Activated T-cell treated with anti-CD3 and anti-CD28 coated beads, Interleukin-2, amount 50 U/mL, for 4 hours (primary cell): ENCODE measurements around the gene RNF126. TPM values are rescaled to one million over a fixed set of nuclear protein-coding genes. Genes with fewer than 3 reads are reported as not detected.

Experiments
- ATAC-seq, 2 donors: fragments of 200-7000 bp; cut with Tn5 transposase; one replicate each; pipeline ENCODE4 v1.10.0; 2021
- DNase-seq: peaks from one replicate; pipeline ENCODE4 v3.0.0-alpha.2; 2020
- H3K27me3 Mint-ChIP-seq: one replicate; pipeline ENCODE4 v1.8.0; 2021; ENCODE audit warnings: low read depth, mixed read lengths
- H3K36me3 Mint-ChIP-seq: one replicate; pipeline ENCODE4 v1.8.0; 2022; ENCODE audit warnings: mixed read lengths; ENCODE audit not compliant: insufficient read depth
- H3K4me1 Mint-ChIP-seq: one replicate; pipeline ENCODE4 v1.8.0; 2021; ENCODE audit warnings: low read depth, mixed read lengths
- H3K4me3 Mint-ChIP-seq: one replicate; pipeline ENCODE4 v1.8.0; 2021; ENCODE audit warnings: mild to moderate bottlenecking, moderate library complexity, mixed read lengths
- H3K9me3 Mint-ChIP-seq: one replicate; pipeline ENCODE4 v1.8.0; 2021; ENCODE audit warnings: mixed read lengths
- total RNA-seq, 3 donors: library from RNA; stranded (reverse); gene quantifications; one replicate each; pipeline ENCODE4 v1.2.1, GENCODE V29; 2021

RNF126 gene
- total RNA-seq, 3 donors from 2014 or later, result 144 to 162 (median 147) TPM

DNA sequence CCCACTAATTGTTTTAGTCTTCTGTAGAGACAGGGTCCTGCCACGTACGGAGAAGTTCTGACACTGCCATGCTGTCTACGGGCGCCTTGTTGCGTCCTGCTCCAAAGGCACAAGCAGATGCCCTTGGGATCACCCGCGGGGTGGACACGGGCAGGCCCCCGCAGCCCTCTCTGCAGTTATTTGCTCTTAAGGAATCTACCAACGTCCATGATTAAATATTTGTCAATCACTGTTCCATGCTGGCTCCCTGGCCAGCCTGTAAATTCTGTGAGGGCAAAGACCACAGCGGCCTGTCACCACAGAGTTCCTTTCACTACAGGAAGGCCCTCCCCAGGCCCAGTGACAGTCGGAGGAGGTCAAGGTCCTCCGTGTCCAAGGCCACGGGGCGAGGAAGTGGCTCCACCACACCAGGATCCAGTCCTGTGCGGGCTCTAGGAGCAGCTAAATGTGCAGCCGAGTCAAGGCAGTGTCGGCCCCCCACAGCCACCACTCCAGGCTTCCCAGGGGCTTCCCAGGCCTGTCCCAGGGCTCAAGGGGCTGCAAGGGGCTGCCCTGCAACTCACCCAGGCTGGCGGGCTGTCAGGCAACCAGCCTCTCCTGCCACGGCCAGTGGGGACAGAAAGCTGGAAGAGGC, 2.1 kb downstream of the RNF126 start:
- H3K4me3 Mint-ChIP-seq, result peak overlapping the region; percentile 96
- H3K9me3 Mint-ChIP-seq, result no peaks in the 10 kb centered on the region
- peaks cover 52% of the 10 kb centered on the region for H3K4me1 Mint-ChIP-seq
- H3K36me3 Mint-ChIP-seq, result peaks cover 3% of the 10 kb centered on the region
- no peak for ATAC-seq
- no peaks in the 10 kb centered on the region for H3K27me3 Mint-ChIP-seq
- DNase-seq, result no peak

GRCh38 chr19:658916-659839, 3.8 kb downstream of the RNF126 start:
- H3K4me1 Mint-ChIP-seq, result peaks cover 57% of the 10 kb centered on the region
- no peaks in the 10 kb centered on the region for H3K27me3 Mint-ChIP-seq
- ATAC-seq (no peak), DNase-seq (peak; percentile 50)
- H3K9me3 Mint-ChIP-seq, result no peaks in the 10 kb centered on the region
- H3K36me3 Mint-ChIP-seq, result peaks cover 9% of the 10 kb centered on the region
- peak overlapping the region; percentile 96 for H3K4me3 Mint-ChIP-seq

- DNase-seq, result no peak
- H3K27me3 Mint-ChIP-seq, result no peaks in the 10 kb centered on the region
- peaks cover 56% of the 10 kb centered on the region for H3K4me1 Mint-ChIP-seq
- peak overlapping the region; percentile 50 for H3K4me3 Mint-ChIP-seq
- no peak for ATAC-seq
- H3K9me3 Mint-ChIP-seq, result no peaks in the 10 kb centered on the region
- H3K36me3 Mint-ChIP-seq, result peaks cover 10% of the 10 kb centered on the region
Measured at GRCh38 chr19:658059-658839, 4.8 kb downstream of the RNF126 start.

DNA sequence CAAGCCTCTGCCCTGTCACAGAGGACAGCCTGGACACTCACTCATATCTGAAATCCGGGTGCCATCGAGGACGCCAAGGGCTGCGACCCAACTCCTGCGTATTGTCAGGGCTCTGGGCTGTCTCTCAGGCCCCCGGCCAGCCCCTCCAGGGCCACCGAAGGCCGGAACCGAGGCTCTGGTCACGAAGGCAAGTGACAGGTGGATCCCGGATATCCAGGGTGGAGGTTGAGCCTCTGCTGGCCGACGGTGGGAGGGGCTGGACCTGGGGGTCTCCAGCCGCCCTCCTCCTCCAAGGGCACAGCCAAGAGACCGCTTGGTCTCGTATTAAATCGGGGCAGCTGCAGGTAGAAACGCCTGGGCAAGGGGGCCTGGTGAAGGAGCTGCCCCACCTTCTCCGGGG, 5.4 kb downstream of the RNF126 start:
- no peaks in the 10 kb centered on the region for H3K27me3 Mint-ChIP-seq
- ATAC-seq (no peak), DNase-seq (no peak)
- peaks cover 10% of the 10 kb centered on the region for H3K36me3 Mint-ChIP-seq
- no peak overlapping the region for H3K4me3 Mint-ChIP-seq
- H3K9me3 Mint-ChIP-seq, result no peaks in the 10 kb centered on the region
- H3K4me1 Mint-ChIP-seq, result peaks cover 56% of the 10 kb centered on the region

DNA sequence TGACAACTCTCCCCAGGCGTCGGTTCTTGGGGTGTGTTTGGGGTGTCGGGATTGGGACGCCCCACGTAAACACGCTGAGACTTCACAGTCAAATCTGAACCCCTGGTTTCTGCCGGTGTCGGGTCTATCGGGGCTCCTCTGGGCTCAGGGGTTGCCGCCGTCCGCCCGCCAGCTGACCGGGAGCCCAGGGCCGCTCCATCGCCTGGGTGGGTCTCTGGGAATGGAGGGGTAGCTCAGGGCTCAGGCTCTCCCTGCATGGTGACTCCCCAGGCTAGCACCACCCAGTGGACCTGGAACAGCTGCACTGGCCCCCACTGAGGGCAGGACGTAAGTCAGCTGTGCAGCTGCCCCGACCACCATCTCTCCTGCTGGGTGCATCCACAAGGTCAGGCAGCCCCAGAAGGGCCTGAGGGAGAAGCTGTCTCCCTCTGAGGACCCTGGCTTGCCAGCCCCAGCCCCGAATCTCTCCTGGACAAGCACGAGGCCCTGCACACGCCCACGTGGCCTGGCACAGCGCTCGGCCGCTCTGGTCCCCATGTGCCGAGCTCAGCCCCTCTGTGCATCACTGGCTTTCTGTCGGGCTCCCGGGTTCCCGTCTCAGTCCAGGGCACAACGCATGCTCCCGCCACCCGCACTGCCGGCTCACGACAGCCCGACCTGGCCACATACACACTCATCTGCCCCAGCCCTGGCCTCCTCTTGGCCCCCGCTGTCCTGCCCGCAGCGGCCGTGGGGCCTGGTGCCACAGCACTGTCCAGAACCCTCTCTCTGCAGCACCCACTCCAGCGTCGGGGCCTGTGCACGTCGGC, 6.1 kb downstream of the RNF126 start:
- DNase-seq, result no peak
- no peak for ATAC-seq
- Mint-ChIP-seq H3K4me1 (peaks cover 56% of the 10 kb centered on the region), H3K9me3 (no peaks in the 10 kb centered on the region), H3K36me3 (peaks cover 10% of the 10 kb centered on the region), H3K4me3 (no peak overlapping the region), H3K27me3 (no peaks in the 10 kb centered on the region)

DNA sequence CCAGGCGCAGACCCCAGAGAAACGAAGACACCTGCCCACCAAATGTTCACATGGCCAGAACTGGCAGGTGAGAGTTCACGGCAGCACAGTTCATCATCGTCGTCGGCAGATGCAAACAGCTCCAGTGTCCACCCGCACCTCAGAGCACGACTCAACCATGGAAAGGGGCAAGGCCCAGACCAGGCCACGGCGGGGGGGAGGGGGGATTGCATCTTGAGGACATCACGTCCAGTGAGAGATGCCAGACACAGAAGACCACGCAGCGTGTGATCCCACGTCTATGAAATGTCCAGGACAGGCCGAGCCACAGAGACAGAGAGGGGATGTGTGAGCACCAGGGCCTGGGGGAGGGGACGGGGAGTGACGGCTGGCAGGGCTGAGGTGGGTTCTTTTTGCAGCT, 7.3 kb downstream of the RNF126 start:
- no peaks in the 10 kb centered on the region for H3K27me3 Mint-ChIP-seq
- no peak overlapping the region for H3K4me3 Mint-ChIP-seq
- no peaks in the 10 kb centered on the region for H3K9me3 Mint-ChIP-seq
- H3K36me3 Mint-ChIP-seq, result peaks cover 12% of the 10 kb centered on the region
- no peak for ATAC-seq
- peaks cover 53% of the 10 kb centered on the region for H3K4me1 Mint-ChIP-seq
- DNase-seq, result no peak

- no peaks in the 10 kb centered on the region for H3K27me3 Mint-ChIP-seq
- DNase-seq, result no peak
- no peak for ATAC-seq
- peaks cover 34% of the 10 kb centered on the region for H3K4me1 Mint-ChIP-seq
- peaks cover 10% of the 10 kb centered on the region for H3K36me3 Mint-ChIP-seq
- H3K9me3 Mint-ChIP-seq, result no peaks in the 10 kb centered on the region
- no peak overlapping the region for H3K4me3 Mint-ChIP-seq
Measured at GRCh38 chr19:653425-653824, 9.6 kb downstream of the RNF126 start.

DNA sequence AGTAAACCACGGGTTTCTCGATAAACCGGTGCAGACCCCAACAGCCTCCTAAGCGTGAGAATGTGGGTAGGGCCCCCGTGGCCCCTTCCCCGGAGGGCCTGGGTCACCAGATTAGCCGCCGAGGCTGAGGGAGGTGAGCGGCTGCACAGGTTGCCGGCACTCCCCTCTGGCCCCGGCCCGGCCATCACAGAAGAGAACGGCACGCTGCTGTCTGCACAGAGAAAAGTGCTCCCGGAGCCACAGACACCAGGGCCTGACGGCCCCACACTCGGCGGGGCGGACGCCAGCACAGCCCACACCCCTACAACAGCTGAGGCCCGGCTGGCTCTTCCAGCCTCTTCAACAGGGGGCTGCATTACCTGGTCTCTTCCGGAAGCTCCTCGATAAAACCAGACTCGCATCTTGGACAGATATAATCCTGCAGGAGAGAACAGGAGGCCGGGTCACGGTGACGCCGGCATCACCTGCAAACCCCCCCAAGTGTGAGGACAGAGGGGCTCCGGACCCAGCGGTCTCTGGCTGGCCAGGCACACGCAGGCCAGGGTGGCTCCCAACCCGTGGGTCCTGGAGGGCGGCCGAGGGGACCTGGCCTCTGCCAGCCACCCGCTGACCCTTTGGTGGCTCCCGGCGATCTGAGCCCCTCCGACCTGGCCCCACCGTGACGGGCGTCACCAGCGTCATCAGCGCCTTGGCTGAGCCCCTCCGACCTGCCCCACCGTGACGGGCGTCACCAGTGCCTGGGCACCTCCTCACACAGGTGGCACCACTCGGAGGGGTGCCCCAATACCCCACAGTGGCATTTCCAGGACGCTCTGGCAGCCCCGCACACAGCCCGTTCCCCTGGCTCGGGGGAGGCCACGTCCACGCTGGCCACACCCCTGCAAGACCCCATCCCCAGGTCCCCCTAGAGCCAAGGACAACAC, 10.3 kb downstream of the RNF126 start:
- ATAC-seq (no peak), DNase-seq (no peak)
- Mint-ChIP-seq H3K4me1 (peaks cover 32% of the 10 kb centered on the region), H3K4me3 (no peak overlapping the region), H3K27me3 (no peaks in the 10 kb centered on the region), H3K9me3 (no peaks in the 10 kb centered on the region), H3K36me3 (peaks cover 10% of the 10 kb centered on the region)

DNA sequence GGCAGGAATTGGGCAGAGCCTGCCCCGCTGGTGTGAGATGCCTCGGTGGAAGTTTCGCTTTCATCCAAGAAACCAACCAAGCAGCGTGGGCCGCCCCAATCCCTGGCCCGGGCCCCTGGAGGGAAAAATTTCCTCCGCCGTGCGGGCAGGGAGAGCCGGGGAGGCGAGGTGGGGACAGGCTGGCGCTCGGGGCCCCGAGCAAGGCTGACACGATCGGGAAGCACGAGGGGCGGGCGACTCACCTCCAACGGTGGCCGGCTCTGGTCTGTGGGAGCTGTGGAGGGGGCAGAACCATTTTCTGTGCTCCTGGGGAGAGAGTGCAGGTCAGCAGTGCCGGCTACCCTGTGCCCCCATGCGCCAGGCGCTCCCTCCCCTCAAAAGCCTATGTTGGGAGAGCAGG, 11.0 kb downstream of the RNF126 start:
- no peak overlapping the region for H3K4me3 Mint-ChIP-seq
- ATAC-seq, result no peak
- H3K27me3 Mint-ChIP-seq, result no peaks in the 10 kb centered on the region
- no peak for DNase-seq
- peaks cover 25% of the 10 kb centered on the region for H3K4me1 Mint-ChIP-seq
- peaks cover 10% of the 10 kb centered on the region for H3K36me3 Mint-ChIP-seq
- no peaks in the 10 kb centered on the region for H3K9me3 Mint-ChIP-seq

DNA sequence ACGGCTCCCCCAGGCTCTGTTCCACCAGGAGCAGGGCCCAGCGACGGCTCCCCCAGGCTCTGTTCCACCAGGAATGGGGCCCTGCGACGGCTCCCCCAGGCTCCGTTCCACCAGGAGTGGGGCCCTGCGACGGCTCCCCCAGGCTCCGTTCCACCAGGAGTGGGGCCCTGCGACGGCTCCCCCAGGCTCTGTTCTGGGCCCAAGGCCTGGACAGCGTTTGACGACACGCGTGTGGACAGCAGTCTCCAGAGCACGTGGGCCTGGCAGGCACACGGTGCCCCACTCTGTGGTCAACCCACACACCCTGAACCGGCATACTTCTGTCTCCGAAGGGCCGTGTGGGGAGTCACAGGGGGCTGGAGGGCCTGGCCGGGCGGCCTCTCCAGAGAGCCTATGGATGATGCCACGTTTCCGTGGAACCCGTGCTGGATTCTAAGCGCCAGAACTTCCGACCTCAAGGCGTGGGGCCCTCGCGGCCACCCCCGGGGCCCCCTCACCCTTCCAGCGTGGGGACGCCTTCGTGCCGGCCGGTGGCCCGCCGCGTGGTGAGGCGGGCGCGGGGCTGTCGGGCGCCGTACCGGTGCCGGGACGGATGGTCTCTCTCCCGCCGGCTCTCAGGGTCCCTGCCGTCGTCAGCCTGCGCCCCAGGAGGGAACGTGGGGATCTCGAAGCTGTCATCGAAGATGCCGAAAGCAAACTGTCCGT, 11.7 kb downstream of the RNF126 start:
- Mint-ChIP-seq H3K4me1 (peaks cover 21% of the 10 kb centered on the region), H3K27me3 (no peaks in the 10 kb centered on the region), H3K9me3 (no peaks in the 10 kb centered on the region), H3K4me3 (no peak overlapping the region), H3K36me3 (peaks cover 10% of the 10 kb centered on the region)
- ATAC-seq (no peak), DNase-seq (no peak)

- DNase-seq (no peak), ATAC-seq (no peak)
- H3K4me3 Mint-ChIP-seq, result no peak overlapping the region
- H3K36me3 Mint-ChIP-seq, result peaks cover 5% of the 10 kb centered on the region
- no peaks in the 10 kb centered on the region for H3K27me3 Mint-ChIP-seq
- H3K9me3 Mint-ChIP-seq, result no peaks in the 10 kb centered on the region
- peaks cover 9% of the 10 kb centered on the region for H3K4me1 Mint-ChIP-seq
Measured at GRCh38 chr19:650121-650520, 12.9 kb downstream of the RNF126 start.

DNA sequence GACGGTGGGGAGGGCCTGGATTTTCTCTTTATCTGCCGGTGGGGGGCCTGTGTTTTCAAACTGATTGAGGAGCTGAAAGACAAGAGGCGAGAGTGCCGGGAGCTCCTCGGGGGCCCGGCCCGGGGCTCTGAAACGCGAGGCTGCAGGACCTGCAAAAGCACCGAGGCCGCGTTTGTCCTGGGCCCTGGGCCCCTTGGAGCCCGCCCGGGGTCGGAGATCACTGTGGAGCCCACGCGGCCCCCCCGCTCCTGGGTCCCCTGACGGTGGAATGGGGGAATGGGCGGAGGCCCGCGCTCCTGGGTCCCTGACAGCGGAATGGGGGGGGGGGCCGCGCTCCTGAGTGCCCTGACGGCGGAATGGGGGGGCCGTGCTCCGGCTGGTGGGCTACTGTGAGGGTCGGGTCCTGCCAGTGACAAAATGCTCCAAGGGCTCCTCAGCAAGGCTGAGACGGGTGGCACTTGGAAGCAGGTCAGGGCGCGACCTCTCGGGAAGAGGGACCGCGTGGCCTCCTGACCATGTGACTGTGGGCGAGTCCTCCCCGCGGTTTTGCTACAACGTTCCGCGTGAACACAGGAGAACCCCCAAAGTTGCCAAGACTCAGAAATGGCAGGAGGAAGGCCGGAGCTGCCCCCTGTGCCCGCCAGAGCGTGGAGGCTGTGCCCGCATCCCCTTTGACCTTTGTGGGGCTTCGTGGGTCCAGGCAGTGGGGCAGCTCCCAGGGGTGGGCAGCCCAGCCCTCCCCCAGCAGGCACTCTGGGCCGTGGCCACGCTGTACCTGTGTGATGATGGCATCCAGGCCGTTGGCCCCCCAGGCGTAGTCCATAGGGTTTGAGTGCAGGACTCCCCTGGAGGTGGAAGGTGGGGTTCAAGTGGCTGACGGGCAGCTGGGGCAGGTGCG, 13.9 kb downstream of the RNF126 start:
- ATAC-seq, result no peak
- no peak overlapping the region for H3K4me3 Mint-ChIP-seq
- peaks cover 6% of the 10 kb centered on the region for H3K36me3 Mint-ChIP-seq
- no peaks in the 10 kb centered on the region for H3K27me3 Mint-ChIP-seq
- H3K9me3 Mint-ChIP-seq, result no peaks in the 10 kb centered on the region
- peaks cover 5% of the 10 kb centered on the region for H3K4me1 Mint-ChIP-seq
- no peak for DNase-seq
